HUDEP-2 (cell line): ENCODE measurements around the gene STK39.

Experiments used
- DNase-seq, 76 experiments: peaks; one replicate each; lab custom pipeline; 2025; ENCODE audit not compliant: unreplicated experiment in 76 of 76; lab: John Stamatoyannopoulos, UW

The STK39 gene

GRCh38 chr2:168244318-168244717 lies 3.1 kb downstream of the STK39 start:
- DNase-seq = no peak

DNA sequence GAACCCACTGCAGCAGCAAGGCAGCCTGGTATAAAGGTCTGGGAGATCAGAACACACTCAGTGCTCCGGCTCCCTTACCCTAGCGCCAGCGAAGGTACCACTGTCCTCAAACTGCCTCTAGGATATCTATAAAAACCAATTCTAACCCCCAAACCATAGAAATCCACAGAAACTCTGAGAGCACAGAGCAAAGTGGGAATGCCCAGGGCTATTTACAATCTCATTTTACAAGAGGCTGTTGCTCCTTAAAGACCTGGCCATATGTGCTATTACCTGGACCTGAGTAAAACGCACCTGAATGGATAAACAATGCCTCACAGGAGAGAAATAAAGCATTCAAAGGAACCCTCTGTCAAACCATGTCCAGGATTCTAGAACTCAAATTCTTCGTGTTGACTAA lies 4.3 kb downstream of the STK39 start:
- no peak for DNase-seq

GRCh38 chr2:168241746-168242145 lies 5.6 kb downstream of the STK39 start:
- no peak for DNase-seq

DNA sequence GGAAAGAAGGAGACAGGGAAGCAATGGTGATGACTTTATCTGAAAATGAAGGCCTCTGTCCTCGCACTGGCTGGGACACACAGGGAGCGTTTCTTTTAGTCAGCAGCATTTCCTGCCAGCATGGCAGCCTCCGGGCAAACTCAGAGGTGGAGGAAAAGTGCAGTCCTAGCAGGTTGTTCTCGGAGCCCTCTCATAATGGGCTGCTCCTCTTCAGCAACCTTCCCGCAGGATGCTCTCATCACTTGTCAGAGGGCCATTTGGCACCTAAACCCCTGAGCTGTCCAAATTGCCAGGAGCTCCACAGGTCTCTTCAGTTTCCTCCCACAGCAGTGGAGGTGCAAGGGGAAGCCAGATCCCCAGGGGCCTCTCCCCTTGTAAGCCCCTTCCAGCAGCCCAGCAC lies 6.2 kb downstream of the STK39 start:
- DNase-seq = no peak

DNA sequence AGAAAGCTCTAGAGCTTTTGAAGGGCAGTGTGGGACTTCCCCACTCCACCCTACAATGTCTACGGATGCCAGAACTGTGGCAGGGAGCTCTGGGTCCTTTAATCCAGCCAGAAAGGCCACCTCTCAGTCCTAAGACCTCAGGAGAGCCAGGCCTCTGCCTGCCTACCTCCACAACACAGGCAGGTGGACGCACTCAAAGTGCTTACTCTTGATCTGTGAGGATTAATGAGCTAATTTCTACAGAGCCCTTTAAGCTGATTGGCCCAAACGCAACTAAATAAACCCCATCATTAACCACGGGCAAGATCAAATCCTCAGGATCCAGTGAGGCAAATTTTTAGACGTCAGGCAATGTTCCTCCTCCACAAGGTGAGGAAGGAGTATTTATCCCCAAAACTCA lies 8.1 kb downstream of the STK39 start:
- DNase-seq = no peak

DNA sequence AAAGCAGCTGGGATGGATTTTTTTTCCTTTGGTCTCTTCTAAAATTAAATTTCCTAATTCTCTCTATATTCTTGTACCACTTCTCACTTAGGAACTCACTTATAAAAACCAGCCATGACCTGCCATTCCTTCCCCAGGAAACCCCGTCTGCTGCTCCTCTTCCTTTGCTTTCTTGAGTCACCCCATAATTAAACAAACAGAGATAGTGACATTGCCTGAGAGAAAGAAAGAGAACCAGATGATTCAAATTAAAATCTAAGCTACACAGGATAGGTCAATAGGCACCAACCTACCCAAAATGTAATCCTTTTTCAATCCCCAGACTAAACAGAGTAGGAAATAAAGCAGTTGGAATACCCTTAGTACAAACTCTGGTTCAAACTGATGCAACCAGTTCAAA lies 9.7 kb downstream of the STK39 start:
- no peak for DNase-seq

DNA sequence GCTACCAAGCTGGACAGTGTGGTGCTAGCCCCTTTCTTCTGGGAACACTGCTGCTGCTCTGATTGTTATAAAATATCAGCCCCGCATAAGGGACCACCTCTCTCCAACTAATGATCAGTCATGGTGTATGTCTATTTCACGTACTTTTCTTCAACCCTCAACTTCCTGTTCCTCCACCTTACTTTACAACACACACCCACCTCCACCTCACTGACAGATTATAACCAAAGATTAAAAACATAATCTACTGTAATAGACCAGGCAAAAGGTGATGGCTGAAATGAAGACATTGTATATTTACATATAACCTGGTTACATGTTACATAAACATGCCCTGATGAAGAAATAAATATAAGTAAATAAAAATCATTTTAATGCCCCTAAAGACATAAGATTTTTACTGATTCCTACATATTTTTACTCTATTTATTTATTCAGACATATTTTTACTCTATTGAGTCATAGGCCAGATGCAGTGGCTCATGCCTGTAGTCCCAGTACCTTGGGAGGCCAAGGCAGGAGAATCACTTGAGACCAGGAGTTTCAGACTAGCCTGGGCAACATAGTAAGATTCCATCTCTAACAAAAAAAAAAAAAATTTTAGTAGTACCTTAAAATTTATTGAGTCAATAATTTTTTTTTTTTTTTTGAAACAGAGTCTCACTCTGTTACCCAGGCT lies 12.8 kb downstream of the STK39 start:
- no peak for DNase-seq

DNA sequence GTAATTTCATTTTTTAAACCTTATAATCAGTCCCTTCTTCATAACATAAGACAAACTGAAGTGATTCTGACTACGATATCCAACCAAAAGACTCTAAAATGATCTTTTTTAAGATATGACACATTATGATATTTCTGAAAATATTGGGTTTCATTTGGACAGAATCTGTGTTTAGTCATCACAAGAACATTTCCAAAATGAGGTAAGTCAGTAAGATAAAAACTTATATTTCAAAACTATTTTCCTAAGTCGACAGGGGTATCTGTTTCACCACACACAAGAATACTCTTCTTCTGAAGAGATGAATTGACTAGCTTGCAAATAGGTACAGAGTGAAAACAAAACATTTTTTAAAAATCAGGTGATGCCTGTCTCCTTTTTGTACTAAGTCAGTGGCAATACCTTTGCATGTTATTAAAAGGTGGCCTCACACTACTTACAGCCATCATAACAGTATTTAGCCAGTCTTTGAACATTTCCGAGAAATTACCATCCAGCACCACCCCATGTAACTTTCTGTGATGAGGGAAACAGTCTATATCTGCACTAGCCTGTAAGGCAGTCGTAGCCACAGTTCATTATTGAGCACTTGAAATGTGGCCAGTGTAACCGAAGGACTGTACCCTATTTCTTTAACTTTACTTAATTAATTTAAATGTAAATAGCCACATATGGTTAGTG lies 13.5 kb downstream of the STK39 start:
- no peak for DNase-seq

DNA sequence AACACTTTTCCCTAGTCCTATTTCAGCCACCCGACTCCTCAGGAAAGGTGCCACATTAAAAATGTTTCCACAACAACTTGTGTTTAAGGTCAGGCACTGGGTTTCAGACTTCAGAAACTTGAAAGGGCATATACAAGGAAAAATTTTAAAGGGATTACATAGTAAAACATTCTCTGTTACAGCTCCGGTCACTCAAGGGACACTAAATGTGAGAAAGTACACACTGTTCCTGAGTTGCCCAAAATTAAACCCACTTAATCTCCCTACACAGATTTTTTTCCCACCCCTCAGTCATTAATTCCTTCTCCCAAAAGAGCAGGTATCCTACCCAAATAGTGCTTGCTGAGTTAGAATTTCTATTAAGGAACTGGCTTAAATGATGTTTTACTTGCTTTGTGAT lies 14.2 kb downstream of the STK39 start:
- no peak for DNase-seq

- no peak for DNase-seq
Measured at GRCh38 chr2:168231609-168232241, 15.7 kb downstream of the STK39 start.

DNA sequence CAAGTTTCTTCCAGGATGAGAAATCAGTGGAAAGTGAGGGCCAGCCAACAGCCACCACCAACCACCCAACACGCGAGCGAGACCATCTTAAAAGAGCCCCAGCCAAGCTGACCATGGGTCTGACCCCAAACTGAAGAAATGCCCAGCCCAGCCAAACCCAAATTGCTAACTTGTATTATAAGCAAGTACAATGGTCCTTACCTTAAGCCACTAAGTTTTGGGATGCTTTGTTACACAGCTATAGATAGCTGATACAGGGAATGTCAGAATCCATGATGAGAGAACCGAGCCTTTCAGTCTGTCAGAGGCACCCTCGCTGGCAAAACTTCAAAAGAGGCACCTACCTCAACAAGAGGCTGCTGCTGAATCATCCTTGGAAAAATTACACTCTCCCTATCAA lies 17.0 kb downstream of the STK39 start:
- DNase-seq = no peak

- no peak for DNase-seq
Measured at GRCh38 chr2:168224346-168224745, 23.0 kb downstream of the STK39 start.

DNA sequence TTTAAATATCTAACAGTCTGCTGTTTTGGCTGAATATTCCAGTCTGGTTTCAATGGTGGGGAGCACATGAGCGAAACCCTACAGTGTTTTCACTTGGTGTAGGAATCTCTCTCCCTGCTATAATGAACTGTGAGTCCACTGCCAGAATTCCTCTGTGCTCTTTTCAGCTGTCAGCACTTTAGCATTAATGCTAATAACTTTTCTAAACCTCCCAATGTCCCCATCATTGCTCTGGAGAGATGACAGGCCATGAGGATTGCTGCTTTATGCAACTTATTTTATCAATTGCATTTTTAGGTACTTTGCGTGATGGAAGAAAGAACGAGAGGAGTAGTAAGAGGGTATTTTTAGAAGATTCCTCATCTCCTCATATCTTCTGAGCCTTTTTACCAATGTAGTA lies 25.3 kb downstream of the STK39 start:
- DNase-seq = no peak

GRCh38 chr2:168220965-168221819 lies 26.2 kb downstream of the STK39 start:
- DNase-seq = no peak

DNA sequence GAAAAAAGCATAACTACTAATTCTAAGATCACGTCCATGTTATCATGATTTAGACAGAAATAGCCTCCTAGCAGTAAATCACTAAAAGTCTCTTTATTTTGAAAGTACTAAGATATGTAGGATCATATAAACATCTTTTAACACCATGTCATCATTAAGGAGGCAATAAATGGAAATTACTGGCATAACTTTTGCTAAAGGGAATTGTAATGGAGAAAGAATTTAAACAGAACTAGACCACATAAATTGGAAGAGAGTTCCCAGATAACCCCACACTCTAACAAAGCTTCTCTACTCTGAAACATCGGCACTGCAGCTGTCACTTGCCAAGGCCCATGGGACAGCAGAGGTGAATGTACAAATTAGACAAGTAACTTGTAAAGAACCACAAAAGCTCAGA lies 29.5 kb downstream of the STK39 start:
- DNase-seq = no peak

- DNase-seq = no peak
Measured at GRCh38 chr2:168216351-168217005, 30.9 kb downstream of the STK39 start.

GRCh38 chr2:168215813-168216212 lies 31.6 kb downstream of the STK39 start:
- DNase-seq = no peak

GRCh38 chr2:168212866-168213265 lies 34.5 kb downstream of the STK39 start:
- DNase-seq = no peak

DNA sequence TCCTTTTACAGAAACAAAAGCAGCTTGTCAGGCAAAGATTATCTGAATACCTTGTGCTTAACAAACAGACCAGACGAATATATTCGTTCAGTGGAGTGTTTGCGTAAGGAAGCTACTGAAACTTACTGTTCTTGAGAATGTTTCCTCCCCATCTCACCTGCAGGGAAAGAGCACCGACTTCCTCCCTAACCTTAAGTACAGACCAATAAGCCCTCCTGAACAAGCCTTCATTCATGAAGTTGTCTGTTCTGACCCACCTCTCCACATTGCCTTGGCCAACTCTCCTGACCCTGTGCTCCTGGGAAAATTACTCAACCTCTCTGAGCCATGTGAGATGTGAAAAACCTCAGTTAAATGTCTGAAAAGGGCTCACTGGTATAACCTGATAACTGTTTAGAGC lies 35.2 kb downstream of the STK39 start:
- no peak for DNase-seq

DNA sequence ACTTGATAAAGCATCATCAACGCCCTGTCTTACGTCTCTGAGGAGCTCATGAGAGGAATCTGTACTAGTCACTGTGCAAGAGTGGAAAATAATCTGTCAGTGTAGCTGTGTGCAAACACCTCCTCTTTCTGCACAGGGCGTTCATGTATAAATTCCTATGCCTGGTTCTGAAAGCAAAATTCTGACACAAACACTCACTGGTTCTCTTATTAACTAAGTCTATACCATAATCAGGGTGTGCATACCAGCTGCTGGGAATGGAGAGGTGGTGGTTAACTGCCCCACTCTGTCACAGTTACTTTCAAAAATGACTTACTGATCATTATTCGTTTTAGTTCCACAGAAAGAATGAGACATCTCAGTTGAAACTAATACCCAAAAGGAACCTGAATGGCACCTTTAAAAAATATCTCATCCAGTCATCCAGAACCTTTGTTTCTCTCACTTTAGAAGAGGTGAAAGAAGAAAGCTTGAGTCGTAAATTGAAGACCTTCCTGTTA lies 35.7 kb downstream of the STK39 start:
- DNase-seq = no peak
